Ecto neural progenitor cell (in vitro differentiated cells): Measurements from ENCODE around the gene BZW2.
"Not testable (repeated sequence)": the region's sequence is repeated elsewhere in the genome, so short reads cannot be mapped to it uniquely, and the experiment has no call there.

Experiments
- DNase-seq: peaks from one replicate; pipeline ENCODE4 v3.0.0-alpha.2; 2018; ENCODE audit warnings: low spot score

The BZW2 gene

DNA sequence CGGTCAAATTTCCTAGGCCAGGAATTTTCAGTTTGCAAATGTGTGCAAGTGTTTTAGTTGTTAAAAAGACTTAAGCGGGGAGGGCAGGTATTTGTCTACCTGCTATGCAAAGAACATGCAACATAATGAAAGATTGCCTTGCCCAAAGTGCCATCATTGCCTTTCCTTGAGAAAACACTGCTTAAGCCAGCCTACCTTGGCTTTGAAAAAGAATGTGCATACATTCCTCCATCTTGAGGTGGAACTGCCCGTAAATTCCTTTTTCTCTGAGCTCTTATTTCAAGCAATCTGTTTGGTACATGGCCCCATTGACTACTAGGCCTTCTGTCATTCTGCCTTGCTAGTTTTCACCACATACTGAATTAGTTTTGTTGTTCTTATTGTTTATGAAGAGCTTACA lies 29.3 kb downstream of the BZW2 start:
- no peak for DNase-seq

DNA sequence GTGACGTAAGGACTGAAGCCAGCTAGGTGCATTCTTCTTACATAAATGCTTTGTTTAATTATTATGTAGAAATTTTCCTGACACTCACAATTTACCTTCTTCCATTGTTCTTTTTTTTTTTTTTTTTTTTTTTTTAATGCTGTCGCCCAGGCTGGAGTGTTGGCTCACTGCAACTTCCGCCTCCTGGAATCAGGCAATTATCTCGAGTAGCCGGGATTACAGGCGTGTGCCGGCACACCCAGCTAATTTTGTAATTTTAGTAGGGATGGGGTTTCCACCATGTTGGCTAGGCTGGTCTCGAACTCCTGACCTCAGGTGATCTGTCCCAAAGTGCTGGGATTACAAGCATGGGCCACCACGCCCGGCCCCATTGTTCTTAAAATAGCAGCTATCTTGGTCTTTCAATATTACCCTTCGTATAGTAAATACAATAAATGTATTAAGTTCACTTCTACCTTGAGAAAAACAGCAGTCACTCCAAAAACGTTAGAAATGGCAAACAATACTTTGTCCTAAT lies 32.1 kb downstream of the BZW2 start:
- DNase-seq = no peak

DNA sequence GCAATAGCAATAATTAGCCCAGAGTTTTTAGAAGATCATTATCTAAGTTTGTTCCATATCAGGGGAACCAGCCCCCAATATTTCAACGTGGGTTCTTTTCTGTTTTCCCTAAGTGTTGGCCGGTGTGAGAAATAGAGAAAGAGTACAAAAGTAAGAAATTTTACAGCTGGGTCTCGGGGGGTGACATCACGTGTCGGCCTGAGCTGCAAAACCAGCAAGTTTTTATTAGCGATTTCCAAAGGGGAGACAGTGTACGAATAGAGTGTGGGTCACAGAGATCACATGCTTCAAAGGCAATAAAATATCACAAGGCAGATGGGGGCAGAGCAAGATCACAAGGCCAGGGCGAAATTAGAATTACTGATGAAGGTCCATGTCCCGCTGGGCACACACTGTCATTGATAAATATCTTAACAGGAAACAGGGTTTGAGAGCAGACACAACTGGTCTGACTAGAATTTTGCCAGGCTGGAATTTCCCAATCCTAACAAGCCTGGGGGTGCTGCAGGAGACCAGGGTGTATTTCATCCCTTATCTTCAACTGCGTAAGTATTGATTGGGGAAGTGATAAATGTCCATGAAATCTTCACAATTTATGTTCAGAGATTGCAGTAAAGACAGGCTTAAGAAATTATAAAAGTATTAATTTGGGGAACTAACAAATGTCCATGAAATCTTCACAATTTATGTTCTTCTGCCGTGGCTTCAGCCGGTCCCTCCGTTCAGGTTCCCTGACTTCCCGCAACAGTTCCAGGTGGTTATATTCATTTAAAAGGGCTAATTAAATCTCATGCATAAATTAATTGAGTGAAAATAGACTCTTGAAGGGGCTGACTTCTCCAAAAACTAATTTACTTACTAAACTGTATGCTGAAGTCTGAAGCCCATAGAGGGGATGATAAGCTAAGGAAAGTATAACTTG lies 32.9 kb downstream of the BZW2 start:
- DNase-seq = not testable (repeated sequence)

DNA sequence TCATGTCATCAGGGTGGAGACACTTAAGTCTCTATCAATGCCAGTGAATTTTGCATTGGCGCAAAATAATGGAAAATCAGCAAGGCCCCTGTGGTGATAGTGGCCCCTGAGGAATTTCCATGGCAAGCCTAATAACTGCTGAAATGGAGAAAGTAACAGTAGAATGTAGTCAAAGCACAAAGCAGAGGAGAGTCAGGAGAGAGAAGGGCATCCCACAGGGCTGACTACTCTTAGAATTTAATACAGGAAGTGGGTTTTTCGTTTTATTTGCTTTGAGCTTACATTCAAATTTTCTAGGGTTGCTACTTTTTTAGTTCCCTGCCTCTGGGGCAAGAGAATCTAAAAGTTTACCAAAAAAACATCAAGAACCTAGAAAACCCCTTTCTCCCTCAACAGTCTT lies 39.0 kb downstream of the BZW2 start:
- DNase-seq = no peak

DNA sequence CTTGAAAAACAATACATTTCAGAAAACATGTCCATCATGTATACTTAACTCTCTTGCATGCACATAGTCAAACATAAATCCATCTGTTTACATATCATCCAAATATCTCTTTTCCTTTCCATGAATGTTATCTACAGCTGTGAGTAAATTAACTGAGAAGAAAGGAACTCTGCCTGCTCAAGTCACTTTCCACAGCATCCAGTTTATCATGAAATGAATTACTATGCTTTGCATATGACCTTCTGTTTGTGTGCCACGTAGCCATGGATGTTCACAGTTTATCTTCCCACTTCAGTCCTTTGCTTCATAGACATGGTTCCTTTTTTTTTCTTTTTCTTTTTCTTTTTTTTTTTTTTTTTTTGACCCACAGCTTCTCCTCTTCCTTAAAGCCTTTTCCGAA lies 39.6 kb downstream of the BZW2 start:
- DNase-seq = no peak

DNA sequence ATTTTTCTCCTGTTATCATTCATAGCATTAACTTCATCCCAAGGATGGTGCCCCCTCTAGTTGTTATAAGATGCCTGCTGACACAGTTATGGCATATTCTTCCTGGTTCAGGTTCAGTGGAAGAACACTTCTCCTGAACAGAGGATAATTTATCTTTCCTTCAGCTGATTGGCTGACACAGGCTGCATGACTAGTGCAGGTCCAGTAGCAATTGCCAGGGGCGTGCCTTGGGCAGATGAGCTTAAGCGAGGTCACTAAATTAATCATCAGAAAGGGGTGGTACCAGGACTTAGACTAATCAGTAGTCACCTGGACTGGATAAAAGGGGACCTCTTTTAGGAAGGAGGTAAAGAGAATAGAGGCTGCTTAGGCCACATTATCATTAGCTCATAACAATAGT lies 42.3 kb downstream of the BZW2 start:
- no peak for DNase-seq

DNA sequence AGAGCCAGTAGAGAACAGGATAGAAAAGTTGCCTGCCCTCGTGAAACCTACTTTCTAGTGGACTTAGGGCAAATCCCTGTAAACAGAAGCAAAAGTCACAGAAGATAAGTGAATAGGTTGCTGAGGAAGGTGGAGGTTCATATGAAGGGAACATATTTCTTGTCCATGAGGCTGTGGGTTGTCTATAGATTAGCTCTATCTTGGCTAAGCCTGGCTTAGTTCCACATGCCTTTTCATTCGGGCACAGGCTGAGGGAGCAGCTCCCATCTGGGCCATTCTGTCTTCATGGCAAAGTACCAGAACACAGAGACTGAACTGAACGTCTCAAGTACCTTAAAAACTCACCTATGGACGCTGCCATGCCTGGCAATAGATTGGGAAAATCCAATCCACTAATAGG lies 45.3 kb downstream of the BZW2 start:
- DNase-seq = no peak

DNA sequence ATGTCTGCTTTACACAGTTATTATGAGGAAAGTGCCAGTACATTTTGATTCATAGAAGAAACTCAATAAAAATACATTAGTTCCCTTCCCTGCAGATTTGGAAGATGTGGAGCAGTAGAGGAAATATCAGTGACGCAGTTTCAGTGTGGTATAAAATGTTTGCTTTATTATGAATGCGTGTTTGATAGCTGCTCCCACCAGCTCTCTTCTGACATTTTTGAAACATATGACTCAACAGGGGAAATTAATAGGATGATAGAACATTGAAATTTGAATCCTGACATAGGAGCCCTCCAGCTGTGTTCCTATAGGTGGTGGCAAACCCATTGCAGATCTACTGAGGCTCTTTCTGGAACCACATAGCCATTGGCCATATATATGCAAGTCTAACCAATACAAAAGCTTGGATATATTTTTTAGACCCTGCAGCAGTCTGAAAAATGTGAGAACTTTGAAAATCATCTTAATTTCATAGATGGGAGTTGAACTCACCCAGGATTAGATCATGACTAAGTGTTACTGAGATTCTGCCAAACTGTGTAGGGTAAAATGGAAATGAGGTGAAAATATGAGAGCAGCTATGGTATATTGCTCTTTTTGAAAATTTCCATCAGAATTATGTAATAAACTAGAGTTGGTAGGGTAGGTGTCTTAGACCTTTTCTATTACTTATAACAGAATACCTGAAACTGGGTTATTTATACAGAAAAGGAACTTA lies 47.8 kb downstream of the BZW2 start:
- no peak for DNase-seq

DNA sequence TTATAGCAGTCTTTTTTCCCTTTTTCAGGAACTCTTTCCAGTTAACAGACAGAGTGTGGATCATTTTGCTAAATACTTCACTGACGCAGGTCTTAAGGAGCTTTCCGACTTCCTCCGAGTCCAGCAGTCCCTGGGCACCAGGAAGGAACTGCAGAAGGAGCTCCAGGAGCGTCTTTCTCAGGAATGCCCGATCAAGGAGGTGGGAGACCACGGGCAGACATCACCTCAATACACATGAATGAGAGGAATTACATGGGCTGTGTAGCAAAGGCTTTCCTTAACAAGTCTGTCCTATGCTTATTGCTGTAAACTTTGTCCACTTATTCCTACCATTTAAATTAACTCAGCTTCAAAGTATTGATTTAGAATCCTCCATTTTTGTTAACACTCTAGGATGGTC lies 48.8 kb downstream of the BZW2 start:
- no peak for DNase-seq

DNA sequence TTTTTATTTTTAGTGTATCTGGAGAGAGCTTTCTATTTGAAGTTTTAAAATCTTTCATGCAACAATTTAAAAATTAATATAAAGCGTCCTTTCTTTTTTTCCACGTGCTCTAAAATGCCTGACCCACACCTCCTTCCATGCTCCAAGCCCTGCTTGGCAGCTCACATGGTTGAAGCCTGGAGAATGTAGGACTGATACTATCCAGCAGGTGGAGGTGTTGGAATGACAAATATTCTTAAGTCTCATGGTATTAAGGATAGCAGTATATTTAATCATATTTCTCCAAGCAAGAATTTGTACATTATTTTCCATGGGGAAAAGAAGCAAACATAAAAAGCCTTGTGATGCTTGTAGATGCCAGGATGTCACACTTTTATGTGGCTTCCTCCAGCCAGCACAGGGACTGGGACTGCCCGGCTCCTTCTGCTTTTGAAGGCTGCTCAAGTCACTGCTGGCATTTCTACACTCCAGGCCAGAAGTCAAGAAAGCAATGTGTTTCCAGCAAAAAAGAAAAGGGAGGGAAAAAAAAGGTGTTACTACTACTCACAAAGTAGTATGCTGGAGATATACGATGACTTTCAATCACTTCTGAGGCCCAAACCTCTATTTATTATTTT lies 49.7 kb downstream of the BZW2 start:
- no peak for DNase-seq

DNA sequence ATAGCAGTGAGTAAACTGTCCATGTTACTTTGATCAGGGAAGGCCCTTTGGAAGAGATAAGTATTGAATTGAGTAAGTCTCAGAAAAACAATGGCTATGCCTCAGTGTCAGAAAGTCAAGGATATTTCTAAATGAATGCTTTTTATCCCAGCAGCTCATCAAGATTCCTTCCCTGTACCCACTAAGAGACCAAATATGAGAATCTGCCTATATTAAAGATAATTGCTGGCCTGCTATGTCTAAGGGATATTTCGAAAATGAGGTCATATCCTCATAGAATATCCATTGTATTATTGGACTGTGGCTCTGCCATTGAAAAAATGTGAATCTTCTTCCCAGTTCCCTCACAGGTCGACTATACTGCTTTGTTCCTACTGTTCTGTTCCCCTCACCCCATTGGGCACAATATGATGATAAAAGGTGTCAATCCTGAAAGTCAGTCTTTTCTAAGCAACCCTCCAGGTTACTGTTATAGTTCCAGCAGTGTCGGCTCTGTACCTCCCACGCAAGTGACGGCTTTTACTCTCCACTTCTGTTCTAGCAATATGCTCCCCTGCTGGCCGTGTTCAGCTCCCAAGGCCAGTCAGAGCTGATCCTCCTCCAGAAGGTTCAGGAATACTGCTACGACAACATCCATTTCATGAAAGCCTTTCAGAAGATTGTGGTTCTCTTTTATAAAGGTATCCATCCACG lies 51.7 kb downstream of the BZW2 start:
- no peak for DNase-seq

DNA sequence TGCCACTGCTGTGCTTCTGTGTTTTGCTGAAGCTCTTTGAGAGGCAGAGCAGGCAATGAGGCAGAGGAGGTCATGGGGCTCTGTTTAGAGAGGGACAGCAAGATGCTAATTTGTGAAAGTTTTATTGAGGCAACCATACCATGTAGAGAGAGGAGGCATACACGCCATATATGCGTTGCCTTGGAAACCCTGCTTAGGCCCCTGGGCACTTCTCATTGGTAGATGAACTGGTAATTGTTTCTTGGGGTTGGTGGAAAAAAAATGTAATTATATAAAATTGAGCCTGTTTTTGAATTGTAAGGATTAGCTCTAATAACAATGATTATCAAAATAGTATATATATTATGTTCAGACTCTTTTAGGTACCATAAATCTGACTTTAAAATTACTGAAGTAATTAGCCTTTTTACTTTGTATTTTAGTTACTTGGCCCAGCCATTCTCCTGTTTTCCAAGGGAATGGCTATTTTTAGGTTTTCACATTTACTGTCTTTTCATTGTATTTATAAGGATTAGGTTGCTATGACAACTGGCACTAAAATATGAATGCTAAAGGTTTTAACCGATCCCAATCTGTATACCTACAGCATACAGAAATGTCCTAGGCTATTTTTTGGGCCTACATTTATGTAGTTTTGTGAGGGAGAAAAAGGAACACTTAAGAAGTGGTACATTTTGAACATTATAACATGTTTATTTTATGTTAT lies 52.4 kb downstream of the BZW2 start:
- DNase-seq = no peak

DNA sequence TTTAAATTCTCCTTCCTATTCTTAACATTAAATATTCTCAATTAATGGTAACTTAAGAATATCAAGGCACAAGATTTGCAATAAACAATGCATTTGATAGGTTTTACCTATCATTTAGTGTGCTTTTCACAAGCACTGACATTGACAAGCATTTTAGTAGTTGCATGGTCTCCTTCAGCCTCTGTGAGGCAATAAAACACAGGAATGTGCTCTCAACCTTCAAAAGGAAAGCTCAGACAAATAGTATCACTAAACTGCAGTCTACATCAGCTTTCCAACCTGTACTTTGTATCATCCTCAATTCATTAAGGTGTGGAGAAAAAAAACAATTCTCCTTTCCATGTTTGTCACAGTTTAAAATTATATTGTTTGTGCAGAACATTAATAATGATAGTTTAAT lies 56.5 kb downstream of the BZW2 start:
- DNase-seq = no peak

DNA sequence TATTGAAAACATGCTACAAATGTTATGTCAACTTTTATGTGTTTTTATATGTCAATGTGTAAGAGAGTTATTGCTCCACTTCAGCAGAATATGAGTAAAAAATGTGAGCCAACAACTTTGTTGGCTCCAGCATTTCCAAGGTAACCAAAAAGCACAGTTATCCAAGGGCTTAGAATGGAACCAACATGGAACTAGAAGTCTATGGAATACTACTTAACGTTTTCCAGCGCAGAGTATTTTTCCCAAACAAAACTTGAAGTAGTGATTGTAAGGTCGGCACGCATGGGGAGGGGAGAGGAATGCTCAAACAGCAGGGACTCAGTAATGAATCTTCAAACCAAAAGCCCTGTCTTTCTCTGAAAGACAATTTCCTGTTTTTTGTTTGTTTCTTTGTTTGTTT lies 62.5 kb downstream of the BZW2 start:
- DNase-seq = no peak

DNA sequence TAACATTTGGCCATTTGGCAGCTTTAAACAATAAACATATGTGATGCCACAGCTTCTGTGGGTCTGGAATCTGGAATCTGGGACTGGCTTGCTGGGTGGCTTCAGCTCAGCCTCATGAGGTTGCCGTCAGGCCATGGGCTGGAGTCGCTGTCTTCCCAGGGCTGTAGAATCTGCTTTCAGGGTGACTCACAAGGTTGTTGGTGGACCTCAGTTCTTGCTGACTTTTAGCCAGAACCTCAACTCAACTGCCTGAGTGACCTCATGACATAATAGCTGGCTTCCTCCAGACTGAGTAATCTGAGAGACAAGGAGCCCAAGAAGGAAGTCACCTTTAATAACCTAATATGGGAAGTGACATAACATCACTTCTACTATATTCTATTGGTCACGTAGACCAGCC lies 63.0 kb downstream of the BZW2 start:
- no peak for DNase-seq

DNA sequence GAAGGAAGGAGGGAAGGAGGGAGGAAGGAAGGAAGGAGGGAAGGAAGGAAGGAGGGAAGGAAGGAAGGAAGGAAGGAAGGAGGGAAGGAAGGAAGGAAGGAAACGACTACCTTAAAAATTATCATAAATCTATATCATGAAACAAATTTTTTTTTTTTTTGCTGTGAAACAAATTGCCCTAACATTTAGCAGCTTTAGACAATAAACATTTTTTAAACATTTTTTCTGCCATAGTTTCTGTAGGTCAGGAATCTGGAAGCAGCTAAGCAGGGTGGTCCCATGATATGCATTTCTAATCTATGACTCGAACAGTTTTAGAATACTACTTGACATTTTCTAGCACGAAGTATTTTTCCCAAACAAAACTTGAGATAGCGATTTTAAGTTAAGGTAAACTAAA lies 64.7 kb downstream of the BZW2 start:
- no peak for DNase-seq

DNA sequence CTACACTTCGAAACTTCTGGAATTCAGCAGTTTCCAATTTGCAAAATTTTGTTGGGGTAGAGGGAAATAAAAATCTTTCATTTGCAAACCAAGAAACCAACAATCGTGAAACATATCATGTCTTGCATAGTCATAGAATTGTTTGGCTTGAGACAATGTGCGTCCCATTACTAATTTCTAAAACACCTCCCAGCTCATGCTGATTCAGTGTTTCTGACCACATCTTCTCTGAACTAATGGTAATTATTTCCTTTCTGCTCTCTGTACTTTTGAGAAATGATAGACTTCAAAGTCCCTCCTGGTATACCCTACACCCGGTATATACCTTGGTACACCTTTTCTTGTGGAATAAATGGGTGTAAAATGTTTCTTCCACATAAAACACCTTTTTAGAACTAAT lies 65.7 kb downstream of the BZW2 start:
- DNase-seq = no peak

DNA sequence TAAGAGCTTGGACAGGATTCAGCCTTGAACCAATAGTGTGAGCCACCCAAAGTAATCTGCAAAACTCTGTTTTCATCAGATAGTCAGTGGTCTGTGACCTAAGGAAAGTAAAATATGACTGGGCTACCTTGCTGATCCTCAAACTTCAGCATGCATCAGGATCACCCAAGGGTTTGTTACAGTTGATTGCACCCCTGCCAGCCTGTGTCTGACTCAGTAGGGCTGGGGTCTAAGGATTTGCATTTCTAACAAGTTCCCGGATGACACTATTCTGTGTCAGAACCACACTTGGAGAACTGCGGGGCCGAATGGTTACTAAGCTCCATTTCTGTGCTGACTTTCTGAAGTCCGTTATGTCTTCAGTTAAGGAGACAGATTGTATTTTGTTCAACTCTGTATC lies 66.9 kb downstream of the BZW2 start:
- no peak for DNase-seq

DNA sequence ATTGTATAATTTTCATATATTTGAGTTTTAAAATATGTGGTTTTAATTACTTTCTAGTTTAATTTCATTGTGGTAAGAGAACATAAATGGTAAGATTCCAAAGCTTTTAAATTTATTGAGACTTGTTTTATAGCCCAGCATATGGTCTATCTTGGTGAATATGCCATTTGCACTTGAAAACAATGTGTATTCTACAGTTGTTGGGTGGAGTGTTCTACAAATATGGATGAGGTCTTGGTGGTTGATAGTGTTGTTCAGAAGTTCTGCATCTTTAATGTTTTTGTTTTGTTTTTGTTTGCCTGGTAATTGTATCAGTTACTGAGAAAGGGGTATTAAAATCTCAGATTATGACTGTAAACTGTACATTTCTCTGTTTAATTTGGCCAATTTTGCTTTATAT lies 69.9 kb downstream of the BZW2 start:
- no peak for DNase-seq

DNA sequence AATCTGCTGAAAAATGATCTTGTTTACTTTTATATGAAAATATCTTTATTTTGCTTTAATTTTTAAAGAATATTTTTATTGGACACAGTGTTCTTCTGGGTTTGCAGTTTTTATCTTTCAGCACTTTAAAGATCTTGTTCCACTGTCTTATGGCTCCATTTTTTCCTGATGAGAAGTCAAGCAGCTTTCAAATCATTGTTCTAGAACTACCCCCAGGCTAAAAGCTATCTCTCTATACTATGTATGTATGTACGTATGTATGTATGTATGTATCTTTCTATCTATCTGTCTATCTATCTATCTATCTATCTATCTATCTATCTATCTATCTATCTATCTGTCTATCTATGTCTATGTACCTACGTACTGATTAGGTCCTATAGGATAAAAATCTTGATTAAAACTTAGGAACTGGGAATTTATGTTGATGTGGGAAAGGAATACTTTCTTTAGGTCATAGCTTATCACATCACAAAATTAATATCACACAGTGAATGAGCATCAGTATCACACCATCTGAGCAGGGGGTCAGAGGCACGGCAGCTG lies 72.2 kb downstream of the BZW2 start:
- DNase-seq = no peak

DNA sequence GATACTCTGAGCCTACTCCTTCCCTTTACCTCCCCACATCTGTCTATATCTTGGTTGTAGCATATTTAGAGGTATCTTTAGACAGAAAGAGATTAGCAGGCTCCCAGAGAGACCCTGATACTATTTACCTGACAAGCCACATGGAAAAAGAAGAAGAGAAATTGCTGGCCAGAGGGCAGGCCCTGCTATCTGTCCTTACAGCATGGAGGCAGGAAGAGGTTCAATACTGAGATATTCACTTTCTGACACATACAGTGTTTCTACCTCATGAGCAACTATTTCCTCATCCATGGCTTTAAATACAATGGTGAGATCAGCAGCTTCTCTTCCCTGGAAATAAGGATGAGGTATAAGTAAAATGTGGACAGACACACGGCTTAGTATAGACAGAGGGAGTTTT lies 73.7 kb downstream of the BZW2 start:
- DNase-seq = no peak
